Upper lobe of left lung (tissue), 4 donors: ENCODE measurements around the gene TNNT2.

ENCODE experiments used
- CTCF ChIP-seq, 6 experiments: fragments of 450-650 bp in 4 of 6; fragments of 200-600 bp in 2 of 6; sonication (generic) in 2 of 6; IDR thresholded peaks; one replicate each; pipeline ENCODE4 v1.5.1; 2016 to 2019; ENCODE audit warnings: antibody characterized with exemption in 6 of 6
- EP300 ChIP-seq, 4 donors: sonication (generic); formaldehyde crosslinking; IDR thresholded peaks; one replicate each; pipeline ENCODE4 v1.5.1; 2017; ENCODE audit warnings: antibody characterized with exemption in 4 of 4, control low read depth in 2 of 4
- POLR2A ChIP-seq, 4 donors: fragments of 450-650 bp; IDR thresholded peaks; one replicate each; pipeline ENCODE4 v1.5.1; 2016 to 2017; ENCODE audit warnings: antibody characterized with exemption in 4 of 4, mild to moderate bottlenecking in 2 of 4
- POLR2AphosphoS5 ChIP-seq, 2 donors: sonication (generic); formaldehyde crosslinking; IDR thresholded peaks; one replicate each; pipeline ENCODE4 v1.5.1; 2017; ENCODE audit warnings: antibody characterized with exemption in 2 of 2

- no peak for TF ChIP-seq CTCF (IDR thresholded peaks at IDR 0.05)
- TF ChIP-seq POLR2A (IDR thresholded peaks at IDR 0.05), result no peak
- no peak for TF ChIP-seq POLR2AphosphoS5 (IDR thresholded peaks at IDR 0.05)
- no peak for TF ChIP-seq EP300 (IDR thresholded peaks at IDR 0.05)
Measured at GRCh38 chr1:201422026-201422425, 44.5 kb upstream of the TNNT2 start.
